Body of pancreas (tissue), 4 donors: ENCODE results near the gene HOXA2.

Experiments
- CTCF ChIP-seq, 7 experiments: fragments of 450-650 bp in 4 of 7; fragments of 200-600 bp in 3 of 7; sonication (generic) in 3 of 7; IDR thresholded peaks; one replicate each; pipeline ENCODE4 v1.5.1; 2016 to 2019; ENCODE audit warnings: antibody characterized with exemption in 7 of 7
- POLR2A ChIP-seq, 3 donors: fragments of 450-650 bp; IDR thresholded peaks; one replicate each; pipeline ENCODE4 v1.6.1; 2016; ENCODE audit warnings: antibody characterized with exemption in 3 of 3, mild to moderate bottlenecking in 2 of 3

- TF ChIP-seq CTCF (IDR thresholded peaks at IDR 0.05) (no peak), POLR2A (IDR thresholded peaks at IDR 0.05) (no peak)
Measured at GRCh38 chr7:27104341-27105058, 2.0 kb upstream of the HOXA2 start.
